Tibial nerve (tissue), 3 donors: Measurements from ENCODE around the gene DTX3.

ENCODE experiments used
- CTCF ChIP-seq, 5 experiments: fragments of 200-600 bp in 3 of 5; fragments of 450-650 bp in 2 of 5; sonication (generic) in 3 of 5; IDR thresholded peaks; one replicate each; pipeline ENCODE4 v1.5.1; 2016 to 2019; ENCODE audit warnings: antibody characterized with exemption in 5 of 5, mild to moderate bottlenecking in 3 of 5, moderate library complexity in 2 of 5
- POLR2A ChIP-seq, 2 donors: fragments of 450-650 bp; IDR thresholded peaks; one replicate each; pipeline ENCODE4 v1.6.1; 2017; ENCODE audit warnings: antibody characterized with exemption in 2 of 2, mild to moderate bottlenecking in 2 of 2, moderate library complexity in 2 of 2

- no peak for TF ChIP-seq CTCF (IDR thresholded peaks at IDR 0.05)
- no peak for TF ChIP-seq POLR2A (IDR thresholded peaks at IDR 0.05)
These were observed 8.9 kb downstream of the DTX3 start for GRCh38 chr12:57613427-57614109.
